GM12878 (cell line): ENCODE data around the gene CRELD2. TPM values are rescaled to one million over a fixed set of nuclear protein-coding genes. Genes with fewer than 3 reads are reported as not detected.
A peak's percentile ranks its signal among the peaks of the same experiment; 100 is the strongest.

Experiments
- CREM ChIP-seq: IDR thresholded peaks from 2 replicates; pipeline ENCODE4 v1.6.1; 2014; ENCODE audit warnings: antibody characterized with exemption, low read depth
- EED ChIP-seq: sonication (generic); IDR thresholded peaks from 2 replicates; pipeline ENCODE4 v1.6.1; 2016; ENCODE audit warnings: antibody characterized with exemption, low read depth
- EGR1 ChIP-seq, 2 experiments: IDR thresholded peaks; 1 replicate in 1 of 2; 2 replicates in 1 of 2; pipeline ENCODE4 v1.6.1; 2011 to 2012; ENCODE audit warnings: low read depth in 2 of 2, low read length in 2 of 2, borderline replicate concordance in 1 of 2, mild to moderate bottlenecking in 1 of 2, moderate library complexity in 1 of 2
- HDGF ChIP-seq: fragments of 450-650 bp; IDR thresholded peaks from 2 replicates; pipeline ENCODE4 v1.6.1; 2016; ENCODE audit warnings: antibody characterized with exemption
- HSF1 ChIP-seq: fragments of 150-350 bp; IDR thresholded peaks from 2 replicates; pipeline ENCODE4 v1.6.1; 2014; ENCODE audit warnings: mild to moderate bottlenecking, low read depth, low read length
- IKZF2 ChIP-seq, 2 experiments: fragments of 450-650 bp; IDR thresholded peaks; 2 replicates each; pipeline ENCODE4 v1.6.1; 2017; ENCODE audit warnings: mild to moderate bottlenecking in 2 of 2, moderate library complexity in 2 of 2
- JUND ChIP-seq: IDR thresholded peaks from 2 replicates; pipeline ENCODE4 v1.6.1; 2012; ENCODE audit warnings: low read depth, mild to moderate bottlenecking, low read length, improper control_type of control experiment, moderate library complexity
- NBN ChIP-seq: fragments of 450-650 bp; IDR thresholded peaks from 2 replicates; pipeline ENCODE4 v1.6.1; 2016
- NFIC ChIP-seq: IDR thresholded peaks from 2 replicates; pipeline ENCODE4 v1.6.1; 2012; ENCODE audit warnings: low read depth, mild to moderate bottlenecking, inconsistent platforms, low read length, moderate library complexity
- NFXL1 ChIP-seq: fragments of 450-650 bp; IDR thresholded peaks from 2 replicates; pipeline ENCODE4 v1.6.1; 2017; ENCODE audit warnings: antibody characterized with exemption, mild to moderate bottlenecking, borderline replicate concordance
- NR2C1 ChIP-seq: fragments of 450-650 bp; IDR thresholded peaks from 2 replicates; pipeline ENCODE4 v1.6.1; 2017; ENCODE audit warnings: antibody characterized with exemption, mild to moderate bottlenecking, moderate library complexity
- NR2C2 ChIP-seq: IDR thresholded peaks from 2 replicates; pipeline ENCODE4 v1.6.1; 2011; ENCODE audit warnings: borderline replicate concordance, low read depth; ENCODE audit not compliant: control insufficient read depth, insufficient read length
- PAX5 ChIP-seq: IDR thresholded peaks from 2 replicates; pipeline ENCODE4 v1.6.1; 2011; ENCODE audit warnings: low read depth, low read length, borderline replicate concordance
- POLR2AphosphoS5 ChIP-seq: IDR thresholded peaks from 2 replicates; pipeline ENCODE4 v1.6.1; 2011; ENCODE audit warnings: mild to moderate bottlenecking, low read length, inconsistent platforms
- RB1 ChIP-seq: fragments of 450-650 bp; formaldehyde crosslinking; IDR thresholded peaks from 2 replicates; pipeline ENCODE4 v1.6.1; 2017; ENCODE audit warnings: mild to moderate bottlenecking, borderline replicate concordance
- RELB ChIP-seq: fragments of 450-650 bp; IDR thresholded peaks from 2 replicates; pipeline ENCODE4 v1.6.1; 2017; ENCODE audit warnings: low read depth, mild to moderate bottlenecking, moderate library complexity
- TBL1XR1 ChIP-seq: IDR thresholded peaks from 2 replicates; pipeline ENCODE4 v1.6.1; 2012; ENCODE audit warnings: low read depth, low read length, improper control_type of control experiment
- TCF3 ChIP-seq: IDR thresholded peaks from 2 replicates; pipeline ENCODE4 v1.6.1; 2012; ENCODE audit warnings: low read depth, mild to moderate bottlenecking, low read length, borderline replicate concordance; ENCODE audit not compliant: insufficient read depth
- ZBTB4 ChIP-seq: fragments of 450-650 bp; formaldehyde crosslinking; IDR thresholded peaks from 2 replicates; pipeline ENCODE4 v1.4.0; 2022; ENCODE audit warnings: mild to moderate bottlenecking, moderate library complexity
- ZNF207 ChIP-seq: fragments of 450-650 bp; IDR thresholded peaks from 2 replicates; pipeline ENCODE4 v1.6.1; 2014; ENCODE audit warnings: antibody characterized with exemption, mild to moderate bottlenecking, borderline replicate concordance
- polyA plus RNA-seq, 11 experiments: library from polyadenylated mRNA; depleted of rRNA in 4 of 11; unstranded in 6 of 11; stranded (reverse) in 5 of 11; fragments of >200 nt; fragmentation: Nextera tagmentation in 4 of 11; fragmentation: Illumina TruSeq in 1 of 11; extraction: Ambion mirVana in 4 of 11; extraction: Trizol in 1 of 11; gene quantifications; 1 replicate in 1 of 11; 2 replicates in 10 of 11; pipeline versions ENCODE4 v1.2.1 to v1.2.3, GENCODE V29; 2011 to 2016; ENCODE audit warnings: inconsistent platforms in 2 of 11, missing spikeins in 2 of 11, low read depth in 1 of 11
- total RNA-seq, 4 experiments: library from RNA; depleted of rRNA in 3 of 4; stranded (reverse); fragments of >200 nt in 3 of 4; fragmentation: Illumina TruSeq in 1 of 4; extraction: Trizol in 1 of 4; gene quantifications; 2 replicates each; pipeline versions ENCODE4 v1.2.1 to v1.2.3, GENCODE V29; 2013 to 2021
- TF ChIP-seq, protein P1 (sequence below): fragments of 450-650 bp; IDR thresholded peaks from 2 replicates; pipeline ENCODE4 v1.6.1; 2014; ENCODE audit warnings: mild to moderate bottlenecking

Gene CRELD2
- total and polyA plus RNA-seq, 10 of the 15 experiments (the other 5 are each of a cell fraction or from before 2014, with no cell fraction given): 9.4 to 111 (median 25.9) TPM

- TF ChIP-seq HSF1: no peak
- TF ChIP-seq JUND: no peak
- TF ChIP-seq CREM: no peak
- TF ChIP-seq TCF3: no peak
- 0 out of 3 replicates have a peak, but pooled peaks of 1 of the 2 experiments have one; percentile 28 for TF ChIP-seq EGR1 (IDR thresholded peaks at IDR 0.05; ENCODE audit: borderline replicate concordance in 1 of 2, low read depth in 2 of 2, low read length in 2 of 2)
- no peak for TF ChIP-seq NFXL1
- TF ChIP-seq NR2C2: no peak
- no peak for TF ChIP-seq PAX5
- TF ChIP-seq ZBTB4 (CRISPR knock-in tag): no peak
- no peak for TF ChIP-seq TBL1XR1
- TF ChIP-seq IKZF2 (IDR thresholded peaks at IDR 0.05): peak; percentile 94
- TF ChIP-seq, protein P1, sequence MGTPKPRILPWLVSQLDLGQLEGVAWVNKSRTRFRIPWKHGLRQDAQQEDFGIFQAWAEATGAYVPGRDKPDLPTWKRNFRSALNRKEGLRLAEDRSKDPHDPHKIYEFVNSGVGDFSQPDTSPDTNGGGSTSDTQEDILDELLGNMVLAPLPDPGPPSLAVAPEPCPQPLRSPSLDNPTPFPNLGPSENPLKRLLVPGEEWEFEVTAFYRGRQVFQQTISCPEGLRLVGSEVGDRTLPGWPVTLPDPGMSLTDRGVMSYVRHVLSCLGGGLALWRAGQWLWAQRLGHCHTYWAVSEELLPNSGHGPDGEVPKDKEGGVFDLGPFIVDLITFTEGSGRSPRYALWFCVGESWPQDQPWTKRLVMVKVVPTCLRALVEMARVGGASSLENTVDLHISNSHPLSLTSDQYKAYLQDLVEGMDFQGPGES: no peak
- TF ChIP-seq RB1: peak; percentile 34; the same call in 1 of the 2 replicates
- TF ChIP-seq ZNF207: no peak
- TF ChIP-seq NBN: peak; percentile 97
- no peak for TF ChIP-seq NR2C1
- peak; percentile 76 for TF ChIP-seq EED
- peak; percentile 100 for TF ChIP-seq HDGF
- no peak for TF ChIP-seq NFIC
- no peak for TF ChIP-seq POLR2AphosphoS5
- TF ChIP-seq RELB: peak; percentile 92
Measured at GRCh38 chr22:49975543-49976389, 57.3 kb downstream of the CRELD2 start (continued).
